Right lobe of liver (tissue), 4 donors: ENCODE results near the gene ETV3L.

Experiments
- POLR2A ChIP-seq: fragments of 450-650 bp; IDR thresholded peaks from one replicate; pipeline ENCODE4 v1.6.1; 2017; ENCODE audit warnings: antibody characterized with exemption, mild to moderate bottlenecking
- TF ChIP-seq, protein P1 (sequence below), 4 donors: fragments of 200-600 bp in 3 of 4; fragments of 450-650 bp in 1 of 4; IDR thresholded peaks; one replicate each; pipeline versions ENCODE4 v1.5.1 to v1.8.0; 2016 to 2022; ENCODE audit warnings: antibody characterized with exemption in 4 of 4, mild to moderate bottlenecking in 2 of 4
- donor health status: DM: no; HTN: no; CAD: no.
- donor health status: DM: no; HTN: no; CAD: no.
- donor health status: DM: no; HTN: yes; CAD: no.

DNA sequence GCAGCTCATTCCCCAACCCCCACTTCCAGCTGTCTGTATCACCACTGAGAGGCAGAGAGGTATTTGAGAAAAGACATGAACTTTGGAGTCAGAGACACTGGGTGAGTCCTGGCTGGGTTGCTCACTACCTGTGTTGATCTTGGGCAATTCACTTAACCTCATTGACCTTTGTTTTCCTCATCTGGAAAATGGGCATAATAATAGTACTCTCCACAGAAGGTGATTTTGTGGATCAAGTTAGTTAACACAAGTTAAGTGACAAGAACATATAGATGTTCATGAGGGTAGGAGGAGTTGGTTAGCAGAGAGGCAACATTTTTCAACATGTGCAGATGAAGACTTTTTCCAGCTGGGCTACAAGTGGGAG is 17.1 kb upstream of the ETV3L start:
- TF ChIP-seq, protein P1, sequence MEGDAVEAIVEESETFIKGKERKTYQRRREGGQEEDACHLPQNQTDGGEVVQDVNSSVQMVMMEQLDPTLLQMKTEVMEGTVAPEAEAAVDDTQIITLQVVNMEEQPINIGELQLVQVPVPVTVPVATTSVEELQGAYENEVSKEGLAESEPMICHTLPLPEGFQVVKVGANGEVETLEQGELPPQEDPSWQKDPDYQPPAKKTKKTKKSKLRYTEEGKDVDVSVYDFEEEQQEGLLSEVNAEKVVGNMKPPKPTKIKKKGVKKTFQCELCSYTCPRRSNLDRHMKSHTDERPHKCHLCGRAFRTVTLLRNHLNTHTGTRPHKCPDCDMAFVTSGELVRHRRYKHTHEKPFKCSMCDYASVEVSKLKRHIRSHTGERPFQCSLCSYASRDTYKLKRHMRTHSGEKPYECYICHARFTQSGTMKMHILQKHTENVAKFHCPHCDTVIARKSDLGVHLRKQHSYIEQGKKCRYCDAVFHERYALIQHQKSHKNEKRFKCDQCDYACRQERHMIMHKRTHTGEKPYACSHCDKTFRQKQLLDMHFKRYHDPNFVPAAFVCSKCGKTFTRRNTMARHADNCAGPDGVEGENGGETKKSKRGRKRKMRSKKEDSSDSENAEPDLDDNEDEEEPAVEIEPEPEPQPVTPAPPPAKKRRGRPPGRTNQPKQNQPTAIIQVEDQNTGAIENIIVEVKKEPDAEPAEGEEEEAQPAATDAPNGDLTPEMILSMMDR (IDR thresholded peaks at IDR 0.05) = no peak
- TF ChIP-seq POLR2A = no peak
